GM12878 (cell line): ENCODE data around the gene CDR2. TPM values are rescaled to one million over a fixed set of nuclear protein-coding genes. Genes with fewer than 3 reads are reported as not detected.

Source experiments
- ATAC-seq: fragments of 200-7000 bp; cut with Tn5 transposase; 3 replicates; pipeline ENCODE4 v1.9.1; 2020; ENCODE audit warnings: mild to moderate bottlenecking, moderate library complexity
- BruUV-seq: library from RNA; stranded (reverse); fragments of 400-500 nt; replicated peaks from 2 replicates; lab custom pipeline; 2021; lab: Mats Ljungman, UMichigan
- CTCF ChIA-PET: fragments of 300-600 bp; sonication (Branson Sonifier 250); formaldehyde crosslinking; extraction: SDS; loops from one replicate; lab custom pipeline; 2021; ENCODE audit warnings: inconsistent platforms; lab: Yijun Ruan, JAX
- POLR2A ChIA-PET: fragments of 350-600 bp; formaldehyde crosslinking; extraction: SDS; loops from one replicate; lab custom pipeline; 2021; ENCODE audit warnings: inconsistent platforms; lab: Charles Lee
- RAD21 ChIA-PET: fragments of 300-600 bp; sonication (Branson Sonifier 250); formaldehyde crosslinking; loops from one replicate; lab custom pipeline; 2023; ENCODE audit warnings: antibody characterized with exemption; ENCODE audit not compliant: unreplicated experiment; lab: Charles Lee
- SMC1A ChIA-PET: fragments of 300-600 bp; sonication (Branson Sonifier 250); formaldehyde crosslinking; loops from one replicate; lab custom pipeline; 2023; ENCODE audit not compliant: unreplicated experiment, uncharacterized antibody; lab: Charles Lee
- DNase-seq: peaks from one replicate; pipeline ENCODE4 v3.0.0-alpha.2; 2011; ENCODE audit warnings: low read depth, low spot score
- FAIRE-seq: peaks from 3 replicates; lab custom pipeline; 2011; peaks lifted over from hg19 to GRCh38; lab: Jason Lieb, UNC
- H2AFZ ChIP-seq: 2 replicates; pipeline ENCODE4 v1.6.0; 2011; ENCODE audit warnings: low read depth, low read length, control low read depth; ENCODE audit not compliant: control insufficient read depth
- H3K27ac ChIP-seq: 2 replicates; pipeline ENCODE4 v1.5.1; 2011; ENCODE audit warnings: control low read depth; ENCODE audit not compliant: control insufficient read depth, insufficient read depth
- H3K27me3 ChIP-seq, 2 experiments: replicated peaks in 1 of 2; 2 replicates each; pipeline versions ENCODE4 v1.6.0 to v1.6.1; 2011; ENCODE audit warnings: low read length in 1 of 2; ENCODE audit not compliant: control insufficient read depth in 2 of 2, insufficient read depth in 2 of 2
- H3K36me3 ChIP-seq, 2 experiments: 2 replicates each; pipeline ENCODE4 v1.5.1; 2011; ENCODE audit warnings: low read length in 1 of 2; ENCODE audit not compliant: control insufficient read depth in 2 of 2, insufficient read depth in 2 of 2
- H3K4me1 ChIP-seq: 2 replicates; pipeline ENCODE4 v1.6.1; 2011; ENCODE audit warnings: mild to moderate bottlenecking, low read length, moderate library complexity, mixed read lengths; ENCODE audit not compliant: control insufficient read depth, insufficient read depth
- H3K4me2 ChIP-seq: 2 replicates; pipeline ENCODE4 v1.6.0; 2011; ENCODE audit warnings: control low read depth; ENCODE audit not compliant: control insufficient read depth, insufficient read depth
- H3K4me3 ChIP-seq: fragments of 200-600 bp; sonication (generic); 2 replicates; pipeline ENCODE4 v1.5.1; 2016
- H3K79me2 ChIP-seq: 2 replicates; pipeline ENCODE4 v1.6.0; 2011; ENCODE audit warnings: low read length; ENCODE audit not compliant: control insufficient read depth, insufficient read depth
- H3K9ac ChIP-seq: 2 replicates; pipeline ENCODE4 v1.8.0; 2011; ENCODE audit warnings: low read length, control low read depth, mixed read lengths; ENCODE audit not compliant: control insufficient read depth, insufficient read depth
- H3K9me3 ChIP-seq: replicated peaks from 3 replicates; pipeline ENCODE4 v1.5.1; 2011; ENCODE audit warnings: mild to moderate bottlenecking, low read length; ENCODE audit not compliant: control insufficient read depth, insufficient read depth
- H4K20me1 ChIP-seq: 2 replicates; pipeline ENCODE4 v1.6.0; 2011; ENCODE audit not compliant: control insufficient read depth, insufficient read depth
- ATF7 ChIP-seq: fragments of 450-650 bp; IDR thresholded peaks from 2 replicates; pipeline ENCODE4 v1.6.1; 2016; ENCODE audit warnings: low read depth, mild to moderate bottlenecking
- BCL3 ChIP-seq: IDR thresholded peaks from 2 replicates; pipeline ENCODE4 v1.6.1; 2011; ENCODE audit warnings: borderline replicate concordance, low read depth, mild to moderate bottlenecking, moderate library complexity, low read length; ENCODE audit not compliant: insufficient read depth, poor library complexity, severe bottlenecking
- EED ChIP-seq: sonication (generic); IDR thresholded peaks from 2 replicates; pipeline ENCODE4 v1.6.1; 2016; ENCODE audit warnings: antibody characterized with exemption, low read depth
- ESRRA ChIP-seq: IDR thresholded peaks from 2 replicates; pipeline ENCODE4 v1.6.1; 2012; ENCODE audit warnings: mild to moderate bottlenecking, low read length, improper control_type of control experiment
- ETV6 ChIP-seq, 2 experiments: fragments of 450-650 bp in 1 of 2; IDR thresholded peaks in 1 of 2; conservative IDR thresholded peaks in 1 of 2; 2 replicates each; pipeline ENCODE4 v1.6.1; 2014; ENCODE audit warnings: antibody characterized with exemption in 1 of 2, borderline replicate concordance in 1 of 2, low read depth in 1 of 2, mild to moderate bottlenecking in 1 of 2, moderate library complexity in 1 of 2
- FOXM1 ChIP-seq: IDR thresholded peaks from 2 replicates; pipeline ENCODE4 v1.6.1; 2012; ENCODE audit warnings: low read depth, mild to moderate bottlenecking, inconsistent platforms, low read length, moderate library complexity
- IKZF1 ChIP-seq: fragments of 450-650 bp; conservative IDR thresholded peaks from 2 replicates; pipeline ENCODE4 v1.6.1; 2017; ENCODE audit warnings: antibody characterized with exemption, mild to moderate bottlenecking
- IRF4 ChIP-seq: IDR thresholded peaks from 2 replicates; pipeline ENCODE4 v1.6.1; 2011; ENCODE audit warnings: low read depth, low read length
- JUNB ChIP-seq: IDR thresholded peaks from 2 replicates; pipeline ENCODE4 v1.6.1; 2016; ENCODE audit warnings: antibody characterized with exemption, mild to moderate bottlenecking
- PAX5 ChIP-seq: IDR thresholded peaks from 2 replicates; pipeline ENCODE4 v1.6.1; 2011; ENCODE audit warnings: low read depth, low read length, borderline replicate concordance
- RAD51 ChIP-seq: fragments of 450-650 bp; IDR thresholded peaks from 2 replicates; pipeline ENCODE4 v1.6.1; 2016; ENCODE audit warnings: moderate library complexity, mild to moderate bottlenecking, inconsistent platforms
- RB1 ChIP-seq: fragments of 450-650 bp; formaldehyde crosslinking; IDR thresholded peaks from 2 replicates; pipeline ENCODE4 v1.6.1; 2017; ENCODE audit warnings: mild to moderate bottlenecking, borderline replicate concordance
- STAT3 ChIP-seq: IDR thresholded peaks from 2 replicates; pipeline ENCODE4 v1.6.1; 2011; ENCODE audit warnings: low read depth, low read length, improper control_type of control experiment
- YY1 ChIP-seq: IDR thresholded peaks from 2 replicates; pipeline ENCODE4 v1.6.1; 2011; ENCODE audit warnings: low read depth, mild to moderate bottlenecking, low read length
- ZSCAN29 ChIP-seq: fragments of 450-650 bp; IDR thresholded peaks from 2 replicates; pipeline ENCODE4 v1.6.1; 2017; ENCODE audit warnings: mild to moderate bottlenecking, moderate library complexity
- WGBS: methylation state at CpG from one replicate; pipeline ENCODE4 v1.1.6; 2016; ENCODE audit warnings: low lambda C conversion rate; ENCODE audit not compliant: insufficient replicate concordance, insufficient coverage; ENCODE audit errors: missing lambda C conversion rate; 5-methylcytosine and 5-hydroxymethylcytosine counted together
- in situ Hi-C: fragments of 300-500 bp; cut with MboI; formaldehyde crosslinking; loops from 9 replicates; pipeline ENCODE4 v1.14.3; 2018; ENCODE audit warnings: mixed read lengths
- intact Hi-C: fragments of 100-400 bp; cut with micrococcal nuclease; formaldehyde crosslinking; loops from one replicate; pipeline ENCODE4 v1.14.2; 2022; ENCODE audit not compliant: unreplicated experiment
- polyA plus RNA-seq, 11 experiments: library from polyadenylated mRNA; depleted of rRNA in 4 of 11; unstranded in 6 of 11; stranded (reverse) in 5 of 11; fragments of >200 nt; fragmentation: Nextera tagmentation in 4 of 11; fragmentation: Illumina TruSeq in 1 of 11; extraction: Ambion mirVana in 4 of 11; extraction: Trizol in 1 of 11; gene quantifications; 1 replicate in 1 of 11; 2 replicates in 10 of 11; pipeline versions ENCODE4 v1.2.1 to v1.2.3, GENCODE V29; 2011 to 2016; ENCODE audit warnings: inconsistent platforms in 2 of 11, missing spikeins in 2 of 11, low read depth in 1 of 11
- total RNA-seq, 4 experiments: library from RNA; depleted of rRNA in 3 of 4; stranded (reverse); fragments of >200 nt in 3 of 4; fragmentation: Illumina TruSeq in 1 of 4; extraction: Trizol in 1 of 4; gene quantifications; 2 replicates each; pipeline versions ENCODE4 v1.2.1 to v1.2.3, GENCODE V29; 2013 to 2021
- TF ChIP-seq, protein P1 (sequence below): IDR thresholded peaks from 2 replicates; pipeline ENCODE4 v1.6.1; 2011; ENCODE audit warnings: low read depth, mild to moderate bottlenecking, low read length, moderate library complexity, borderline replicate concordance; ENCODE audit errors: extremely low read depth
- TF ChIP-seq, protein P2 (sequence below): fragments of 450-650 bp; IDR thresholded peaks from 2 replicates; pipeline ENCODE4 v1.6.1; 2016; ENCODE audit warnings: mild to moderate bottlenecking

CDR2 gene
- total and polyA plus RNA-seq, 10 of the 15 experiments (the other 5 are each of a cell fraction or from before 2014, with no cell fraction given), result 4.8 to 24.3 (median 19.2) TPM

DNA sequence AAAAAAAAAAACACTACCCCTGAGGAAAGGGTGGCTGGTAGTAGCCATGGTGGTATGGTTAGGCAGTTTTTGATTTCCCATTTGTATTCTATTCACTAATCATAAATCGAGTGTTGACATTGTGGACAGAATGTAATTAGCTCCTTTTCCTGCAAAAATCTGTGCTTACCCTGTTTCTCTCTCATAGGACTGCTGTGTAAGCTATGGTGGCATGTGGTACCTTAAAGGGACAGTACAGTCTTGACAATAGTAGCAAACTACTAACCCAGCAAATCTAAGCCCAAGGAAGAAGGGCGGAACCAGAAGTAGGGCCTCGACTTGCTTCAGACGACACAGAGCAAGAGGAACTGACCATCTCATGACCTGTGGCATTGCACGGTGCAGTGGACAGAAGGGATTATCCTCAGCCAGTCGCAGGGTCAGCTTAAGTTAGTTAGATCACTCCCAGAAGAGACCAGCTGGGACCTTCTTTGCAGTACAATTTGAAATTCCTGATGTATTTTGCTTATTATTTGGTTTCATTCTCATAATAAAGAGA is 40.9 kb downstream of the CDR2 start:
- Histone ChIP-seq H3K4me2 (no peak overlapping the region), H3K27ac (no peak overlapping the region), H3K27me3 (no peaks in the 10 kb centered on the region), H4K20me1 (no peaks in the 10 kb centered on the region), H3K79me2 (no peaks in the 10 kb centered on the region), H3K9me3 (peaks cover 13% of the 10 kb centered on the region), H3K36me3 (peaks cover 8 to 15% of the 10 kb centered on the region in 2 experiments; a peak in 3 of 4 replicates), H2AFZ (no peak overlapping the region), H3K9ac (no peak overlapping the region), H3K4me1 (no peaks in the 10 kb centered on the region), H3K4me3 (no peak overlapping the region)
- no TSS peak for BruUV-seq
- POLR2A ChIA-PET, result no interaction called here
- SMC1A ChIA-PET, result no interaction called here
- CTCF ChIA-PET, result no interaction called here
- DNase-seq (no peak), FAIRE-seq (no peak), ATAC-seq (no peak)
- RAD21 ChIA-PET, result no interaction called here
- WGBS, result 98% methylated on average over 6 of the region's 6 CpGs
- TF ChIP-seq IRF4 (no peak), EED (no peak), ZSCAN29 (no peak), STAT3 (no peak), RB1 (no peak), JUNB (no peak), RAD51 (no peak), ETV6 (conservative IDR thresholded peaks at IDR 0.05 in 1 of 2, IDR thresholded peaks at IDR 0.05 in 1 of 2; ENCODE audit: borderline replicate concordance in 1 of 2, low read depth in 1 of 2) (no peak), IKZF1 (no peak), FOXM1 (no peak), YY1 (no peak), PAX5 (no peak), BCL3 (no peak), ESRRA (no peak), ATF7 (no peak)
- TF ChIP-seq, protein P1, sequence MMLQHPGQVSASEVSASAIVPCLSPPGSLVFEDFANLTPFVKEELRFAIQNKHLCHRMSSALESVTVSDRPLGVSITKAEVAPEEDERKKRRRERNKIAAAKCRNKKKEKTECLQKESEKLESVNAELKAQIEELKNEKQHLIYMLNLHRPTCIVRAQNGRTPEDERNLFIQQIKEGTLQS, result no peak
- TF ChIP-seq, protein P2, sequence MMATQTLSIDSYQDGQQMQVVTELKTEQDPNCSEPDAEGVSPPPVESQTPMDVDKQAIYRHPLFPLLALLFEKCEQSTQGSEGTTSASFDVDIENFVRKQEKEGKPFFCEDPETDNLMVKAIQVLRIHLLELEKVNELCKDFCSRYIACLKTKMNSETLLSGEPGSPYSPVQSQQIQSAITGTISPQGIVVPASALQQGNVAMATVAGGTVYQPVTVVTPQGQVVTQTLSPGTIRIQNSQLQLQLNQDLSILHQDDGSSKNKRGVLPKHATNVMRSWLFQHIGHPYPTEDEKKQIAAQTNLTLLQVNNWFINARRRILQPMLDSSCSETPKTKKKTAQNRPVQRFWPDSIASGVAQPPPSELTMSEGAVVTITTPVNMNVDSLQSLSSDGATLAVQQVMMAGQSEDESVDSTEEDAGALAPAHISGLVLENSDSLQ, result no peak
- intact Hi-C loops, result no loop called here
- in situ Hi-C loops, result no loop called here
